ENCODE measurements around the gene TBRG4.

GRCh38 chr7:45088821-45089340, 22.6 kb downstream of the TBRG4 start, which contains the start of gene NACAD:
- TF ChIP-seq POLR2AphosphoS5 (IDR thresholded peaks at IDR 0.05; ENCODE audit: insufficient read depth, low read depth, low read length) (no peak), CTCF (IDR thresholded peaks at IDR 0.05; ENCODE audit: extremely low read depth in 1 of 2, insufficient read depth in 1 of 2, low read depth in 1 of 2, low read length in 2 of 2) (no peak), POLR2A (IDR thresholded peaks at IDR 0.05; ENCODE audit: low read depth, low read length) (no peak), MYC (IDR thresholded peaks at IDR 0.05; ENCODE audit: low read depth, low read length) (no peak), GATA2 (IDR thresholded peaks at IDR 0.05; ENCODE audit: insufficient read depth, insufficient read length, low read depth, low read length) (no peak), MAX (IDR thresholded peaks at IDR 0.05; ENCODE audit: insufficient read depth, insufficient read length) (no peak)
